HG02870 (cell line): ENCODE measurements around the gene HFE.

Experiments used
- ATAC-seq: cut with Tn5 transposase; IDR thresholded peaks from one replicate; pipeline ENCODE4 v1.9.1; 2021; ENCODE audit warnings: mild to moderate bottlenecking, moderate library complexity; ENCODE audit not compliant: unreplicated experiment

HFE gene

DNA sequence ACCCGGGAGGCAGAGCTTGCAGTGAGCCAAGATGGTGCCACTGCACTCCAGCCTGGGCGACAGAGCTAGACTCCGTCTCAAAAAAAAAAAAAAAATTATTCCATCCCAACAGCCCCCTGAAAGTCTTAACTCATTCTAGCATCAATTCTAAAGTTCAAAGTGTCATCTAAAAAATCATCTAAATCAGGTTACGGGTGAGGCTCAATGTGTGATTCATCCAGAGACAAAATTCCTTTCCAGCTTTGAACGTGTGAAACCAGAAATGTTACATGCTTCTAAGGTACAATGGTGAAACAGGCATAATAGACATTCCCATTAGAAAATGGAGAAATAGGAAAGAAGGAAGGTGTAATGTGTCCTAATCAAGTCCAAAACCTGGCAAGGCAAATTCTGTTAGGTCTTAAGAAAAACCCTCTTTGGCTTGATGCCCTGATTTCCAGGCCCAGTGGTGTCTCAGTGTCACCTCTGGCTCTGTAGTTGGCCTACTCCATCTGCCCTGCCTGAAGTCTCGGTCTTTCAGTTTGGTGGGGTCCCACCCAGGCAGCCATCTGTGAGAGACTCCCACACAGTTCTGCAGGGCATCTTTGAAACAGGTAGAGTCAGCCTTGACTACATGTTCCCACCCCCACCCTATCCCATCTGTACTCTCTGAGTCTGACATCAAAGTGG, 43.5 kb downstream of the HFE start:
- no peak for ATAC-seq

DNA sequence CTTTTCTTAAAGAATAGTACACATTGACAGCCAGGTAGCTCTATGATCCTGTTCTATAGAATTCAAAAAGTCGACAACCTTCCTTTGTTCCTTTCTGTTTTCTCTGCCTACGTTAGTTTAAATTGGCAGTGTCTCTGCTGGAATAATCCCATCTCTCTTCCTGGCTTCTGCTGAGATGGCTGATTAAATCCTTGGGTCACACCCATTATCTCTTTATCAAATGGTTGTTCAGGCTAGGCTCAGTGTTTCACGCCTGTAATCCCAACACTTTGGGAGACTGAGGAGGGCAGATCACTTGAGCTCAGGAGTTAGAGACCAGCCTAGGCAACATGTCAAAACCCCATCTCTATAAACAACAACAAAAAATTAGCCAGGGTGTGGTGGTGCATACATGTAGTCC, 44.4 kb downstream of the HFE start:
- no peak for ATAC-seq

DNA sequence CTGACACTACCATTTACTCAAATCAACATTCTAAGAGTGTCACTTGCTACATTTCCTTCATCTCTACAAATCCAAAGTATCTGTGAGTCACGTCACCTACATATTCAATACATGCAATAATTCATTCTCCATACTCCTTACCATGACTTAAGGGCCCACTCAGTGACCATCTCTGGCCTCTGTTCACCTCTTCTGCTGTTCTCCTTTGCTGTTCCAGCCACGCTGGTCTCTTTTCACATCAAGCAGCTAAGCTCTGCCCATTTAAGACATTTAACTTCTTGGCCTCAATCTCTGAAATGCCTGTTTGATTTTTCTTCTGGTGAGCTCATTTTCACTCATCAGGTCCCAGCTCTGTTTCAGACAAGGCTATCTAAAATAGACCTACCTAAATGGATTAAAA, 46.5 kb downstream of the HFE start:
- no peak for ATAC-seq

DNA sequence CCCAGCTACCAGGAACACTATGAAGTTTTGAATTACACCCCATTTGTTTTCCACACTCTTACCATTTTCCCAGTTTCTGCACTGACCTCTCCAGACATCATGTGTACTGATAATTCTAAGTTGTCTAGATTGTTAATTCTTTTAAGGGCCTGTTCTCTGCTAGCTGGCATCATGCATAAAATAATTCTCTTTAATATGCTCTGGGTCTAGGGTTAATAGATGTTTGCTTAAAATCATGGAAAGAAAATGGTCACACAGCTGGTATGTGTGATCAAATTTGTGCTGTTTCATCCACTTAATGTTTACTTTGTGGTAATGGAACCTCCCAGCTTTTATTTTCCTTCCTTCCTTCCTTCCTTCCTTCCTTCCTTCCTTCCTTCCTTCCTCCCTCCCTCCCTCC, 49.1 kb downstream of the HFE start:
- no peak for ATAC-seq

DNA sequence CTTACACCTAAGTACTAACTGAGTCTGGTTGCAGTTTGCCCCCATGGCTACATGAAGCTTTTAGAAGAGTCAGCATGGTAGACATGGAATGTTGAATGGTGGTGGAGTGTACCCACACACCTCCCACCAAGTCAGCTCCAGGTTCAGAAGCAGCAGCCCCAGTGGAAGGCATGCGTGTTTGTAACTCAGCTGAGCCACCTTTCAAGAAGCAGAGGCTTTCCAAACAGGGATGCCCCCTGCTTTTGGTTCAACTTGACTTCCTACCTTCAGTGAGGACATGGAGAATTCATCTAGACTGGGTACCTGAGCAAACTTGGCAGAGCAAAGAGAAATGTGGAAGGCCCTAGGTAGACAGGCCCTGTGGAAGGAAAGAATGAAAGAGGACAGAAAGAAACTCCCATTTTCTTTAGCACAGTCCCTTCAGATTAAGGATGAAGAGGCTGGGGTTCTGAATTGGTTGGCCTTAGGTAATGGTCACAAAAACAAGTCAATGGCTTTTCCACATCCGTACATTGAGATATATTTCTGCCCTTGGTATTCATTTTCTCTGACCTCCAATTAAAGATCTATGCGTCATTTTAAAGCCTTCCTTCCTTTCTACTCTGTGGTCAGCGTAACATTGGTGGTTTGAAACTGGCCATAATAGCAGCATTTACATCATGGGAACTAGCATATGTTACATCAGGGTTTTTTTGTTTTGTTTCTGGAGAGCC, 53.2 kb downstream of the HFE start:
- ATAC-seq = no peak

DNA sequence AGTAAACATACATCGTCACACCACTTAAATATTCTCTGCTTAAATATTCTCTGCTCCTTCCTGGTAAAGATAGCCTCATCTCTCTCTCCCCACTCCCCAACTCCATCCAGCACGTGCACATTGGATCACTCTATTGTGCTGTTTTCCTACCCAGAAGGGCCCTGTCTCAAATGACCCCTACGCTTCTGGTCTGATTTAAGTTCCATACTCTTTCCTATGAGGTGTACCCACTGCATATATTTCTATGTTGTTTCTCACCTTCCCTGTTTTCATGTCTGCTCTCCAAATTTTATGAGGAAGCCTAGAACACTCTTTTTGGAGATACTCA, 53.7 kb downstream of the HFE start:
- no peak for ATAC-seq

DNA sequence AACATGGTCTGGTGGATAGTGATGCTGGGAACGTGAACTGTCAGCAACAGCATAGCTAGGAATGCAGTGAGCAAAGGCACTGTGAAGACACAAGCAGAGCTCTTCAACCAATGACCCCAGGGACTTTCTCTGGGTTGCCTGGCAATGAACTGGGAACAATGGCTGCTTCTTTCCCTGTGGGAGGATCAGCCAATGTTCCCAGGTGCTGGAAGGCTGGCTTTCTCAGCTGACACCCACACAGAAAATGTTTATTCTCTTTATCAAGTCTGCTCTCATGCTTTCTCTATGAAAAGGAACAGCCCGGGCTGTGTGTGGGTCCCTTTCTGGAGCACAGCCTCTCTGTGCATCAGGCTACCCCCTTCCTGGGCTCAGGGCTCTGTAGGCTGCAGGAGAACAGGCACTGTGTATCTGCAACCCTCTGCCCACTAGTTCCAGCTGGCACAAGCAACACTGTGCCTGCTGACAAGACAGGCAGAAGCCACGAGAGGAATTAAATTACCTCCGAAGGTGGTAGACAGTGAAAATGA, 54.2 kb downstream of the HFE start:
- ATAC-seq = no peak

DNA sequence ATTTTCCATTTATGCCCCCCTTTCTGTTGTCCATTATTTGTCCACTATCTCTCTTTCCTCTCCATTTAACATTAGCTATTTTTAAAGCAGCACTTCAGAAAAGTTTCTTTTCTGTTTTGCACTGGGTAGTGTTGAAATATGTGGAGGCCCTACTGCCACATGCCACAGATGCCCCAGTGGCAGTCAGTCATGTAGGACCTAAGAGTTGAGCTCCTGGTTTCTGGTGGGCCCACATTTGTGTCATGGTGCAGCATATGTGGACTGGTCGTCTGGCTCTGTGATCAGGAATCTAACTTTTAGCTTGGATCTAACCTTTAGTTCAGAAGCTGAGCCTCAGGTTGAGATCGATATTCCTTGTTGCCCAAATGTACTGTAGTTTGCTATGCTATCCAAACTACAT, 54.8 kb downstream of the HFE start:
- ATAC-seq = no peak
